ENCODE measurements around the gene DIPK1A. TPM values are rescaled to one million over a fixed set of nuclear protein-coding genes. Genes with fewer than 3 reads are reported as not detected.

The DIPK1A gene
- total RNA-seq, 2 donors from 2014 or later = 10.8 to 18.3 TPM

GRCh38 chr1:92964998-92965397, 3.7 kb upstream of the DIPK1A start:
- Histone ChIP-seq H3K4me1 (ENCODE audit: control insufficient read depth in 1 of 2, low read depth in 2 of 2) (peaks cover 4 to 12% of the 10 kb centered on the region in 2 donors), H3K36me3 (no peaks in the 10 kb centered on the region), H3K27ac (no peak overlapping the region), H3K4me3 (no peak overlapping the region), H3K27me3 (replicated peaks; ENCODE audit: insufficient read depth) (no peaks in the 10 kb centered on the region), H3K9me3 (no peaks in the 10 kb centered on the region)
- TF ChIP-seq CTCF (IDR thresholded peaks at IDR 0.05) = no peak
- DNase-seq (ENCODE audit: low spot score) (no peak), ATAC-seq (ENCODE audit: insufficient number of reproducible peaks, low FRiP score, low read depth) (no peak)

GRCh38 chr1:92964316-92964715, 3.1 kb upstream of the DIPK1A start:
- ATAC-seq (ENCODE audit: insufficient number of reproducible peaks, low FRiP score, low read depth) = no peak
- H3K4me1 ChIP-seq (ENCODE audit: control insufficient read depth in 1 of 2, low read depth in 2 of 2) = peaks cover 5 to 13% of the 10 kb centered on the region in 2 donors
- H3K36me3 ChIP-seq = no peaks in the 10 kb centered on the region
- TF ChIP-seq CTCF (IDR thresholded peaks at IDR 0.05) = no peak
- no peaks in the 10 kb centered on the region for H3K27me3 ChIP-seq (replicated peaks; ENCODE audit: insufficient read depth)
- H3K9me3 ChIP-seq = no peaks in the 10 kb centered on the region
- DNase-seq (ENCODE audit: low spot score) = no peak
- H3K27ac ChIP-seq = no peak overlapping the region
- no peak overlapping the region for H3K4me3 ChIP-seq

- H3K27me3 ChIP-seq (replicated peaks; ENCODE audit: insufficient read depth) = no peaks in the 10 kb centered on the region
- H3K4me1 ChIP-seq (ENCODE audit: control insufficient read depth in 1 of 2, low read depth in 2 of 2) = peaks cover 20 to 32% of the 10 kb centered on the region in 2 donors
- no peak for TF ChIP-seq CTCF (IDR thresholded peaks at IDR 0.05)
- peak overlapping the region; percentile 96 to 98 for H3K27ac ChIP-seq
- peak overlapping the region; percentile 98 for H3K4me3 ChIP-seq
- no peaks in the 10 kb centered on the region for H3K36me3 ChIP-seq
- peak; percentile 62 for ATAC-seq (ENCODE audit: insufficient number of reproducible peaks, low FRiP score, low read depth)
- no peak for DNase-seq (ENCODE audit: low spot score)
- no peaks in the 10 kb centered on the region for H3K9me3 ChIP-seq
These were observed 862 bp upstream of the DIPK1A start for GRCh38 chr1:92961896-92962752.

GRCh38 chr1:92960395-92961130, 699 bp downstream of the DIPK1A start:
- peak overlapping the region; percentile 97 to 98 for H3K27ac ChIP-seq
- ATAC-seq (ENCODE audit: insufficient number of reproducible peaks, low FRiP score, low read depth) = peak; percentile 58
- peak; percentile 51 for TF ChIP-seq CTCF (IDR thresholded peaks at IDR 0.05)
- H3K9me3 ChIP-seq = no peaks in the 10 kb centered on the region
- H3K36me3 ChIP-seq = no peaks in the 10 kb centered on the region
- H3K4me3 ChIP-seq = peak overlapping the region; percentile 98
- peaks cover 20 to 46% of the 10 kb centered on the region in 2 donors for H3K4me1 ChIP-seq (ENCODE audit: control insufficient read depth in 1 of 2, low read depth in 2 of 2)
- no peak for DNase-seq (ENCODE audit: low spot score)
- no peaks in the 10 kb centered on the region for H3K27me3 ChIP-seq (replicated peaks; ENCODE audit: insufficient read depth)

All from thoracic aorta (tissue), 2 donors.